H9 (cell line): Measurements from ENCODE around the gene FANCC. TPM values are rescaled to one million over a fixed set of nuclear protein-coding genes. Genes with fewer than 3 reads are reported as not detected.

Source experiments
- DNase-seq: peaks from one replicate; pipeline ENCODE4 v3.0.0-alpha.2; 2017
- H2AFZ ChIP-seq: one replicate; pipeline ENCODE4 v1.6.1; 2013; ENCODE audit warnings: mild to moderate bottlenecking, low read length, control low read depth, moderate library complexity
- H2AK5ac ChIP-seq: 2 replicates; pipeline ENCODE4 v1.6.1; 2013; ENCODE audit warnings: low read length, control low read depth, mixed read lengths; ENCODE audit not compliant: insufficient read length
- H2BK120ac ChIP-seq: one replicate; pipeline ENCODE4 v1.6.1; 2013; ENCODE audit warnings: low read depth, mild to moderate bottlenecking, low read length, control low read depth, inconsistent platforms; ENCODE audit not compliant: poor library complexity, severe bottlenecking
- H2BK12ac ChIP-seq: 2 replicates; pipeline ENCODE4 v1.6.1; 2013; ENCODE audit warnings: low read length, control low read depth, mixed read lengths, low read depth; ENCODE audit not compliant: insufficient read length
- H2BK15ac ChIP-seq: 2 replicates; pipeline ENCODE4 v1.6.1; 2013; ENCODE audit warnings: low read depth, low read length, control low read depth
- H2BK20ac ChIP-seq: one replicate; pipeline ENCODE4 v1.6.1; 2013; ENCODE audit warnings: low read depth, mild to moderate bottlenecking, low read length, control low read depth, inconsistent platforms; ENCODE audit not compliant: poor library complexity, severe bottlenecking
- H2BK5ac ChIP-seq: 2 replicates; pipeline ENCODE4 v1.6.1; 2013; ENCODE audit warnings: low read length, control low read depth, mixed read lengths; ENCODE audit not compliant: insufficient read length
- H3K14ac ChIP-seq: 2 replicates; pipeline ENCODE4 v1.6.1; 2013; ENCODE audit warnings: low read length, control low read depth; ENCODE audit not compliant: insufficient read depth
- H3K18ac ChIP-seq: 2 replicates; pipeline ENCODE4 v1.6.1; 2013; ENCODE audit warnings: low read depth, mild to moderate bottlenecking, mixed read lengths, low read length, control low read depth; ENCODE audit not compliant: insufficient read length
- H3K23ac ChIP-seq: 2 replicates; pipeline ENCODE4 v1.6.1; 2013; ENCODE audit warnings: low read length, control low read depth, mixed read lengths, low read depth; ENCODE audit not compliant: insufficient read length
- H3K23me2 ChIP-seq: 2 replicates; pipeline ENCODE4 v1.6.1; 2013; ENCODE audit warnings: low read depth, mild to moderate bottlenecking, mixed read lengths, low read length, control low read depth; ENCODE audit not compliant: insufficient read length, poor library complexity, severe bottlenecking
- H3K27ac ChIP-seq: 2 replicates; pipeline ENCODE4 v1.5.1; 2013; ENCODE audit warnings: low read length, control low read depth, mixed read lengths, low read depth; ENCODE audit not compliant: insufficient read length
- H3K27me3 ChIP-seq: 2 replicates; pipeline ENCODE4 v1.6.1; 2013; ENCODE audit warnings: low read length, control low read depth, inconsistent platforms; ENCODE audit not compliant: insufficient read depth
- H3K4ac ChIP-seq: 2 replicates; pipeline ENCODE4 v1.6.1; 2013; ENCODE audit warnings: low read depth, mild to moderate bottlenecking, control low read depth, inconsistent platforms, low read length, moderate library complexity
- H3K4me1 ChIP-seq: 2 replicates; pipeline ENCODE4 v1.6.1; 2013; ENCODE audit warnings: low read length, control low read depth, inconsistent platforms; ENCODE audit not compliant: insufficient read depth
- H3K4me2 ChIP-seq: 2 replicates; pipeline ENCODE4 v1.6.1; 2013; ENCODE audit warnings: low read length, control low read depth, mixed read lengths; ENCODE audit not compliant: insufficient read length, insufficient read depth
- H3K56ac ChIP-seq: 2 replicates; pipeline ENCODE4 v1.6.1; 2013; ENCODE audit warnings: low read depth, mild to moderate bottlenecking, mixed read lengths, low read length, control low read depth; ENCODE audit not compliant: insufficient read length
- H3K79me1 ChIP-seq: 2 replicates; pipeline ENCODE4 v1.6.1; 2013; ENCODE audit warnings: low read depth, mild to moderate bottlenecking, moderate library complexity, low read length, control low read depth, inconsistent platforms; ENCODE audit not compliant: insufficient read depth, poor library complexity, severe bottlenecking
- H3K79me2 ChIP-seq: 2 replicates; pipeline ENCODE4 v1.6.1; 2013; ENCODE audit warnings: low read length, control low read depth, inconsistent platforms; ENCODE audit not compliant: insufficient read depth
- H3K9ac ChIP-seq: 2 replicates; pipeline ENCODE4 v1.6.1; 2013; ENCODE audit warnings: low read length, control low read depth, mixed read lengths; ENCODE audit not compliant: insufficient read length; ENCODE audit errors: extremely low read depth
- H3K9me3 ChIP-seq: one replicate; pipeline ENCODE4 v1.6.1; 2013; ENCODE audit warnings: low read depth, low read length, inconsistent platforms; ENCODE audit not compliant: control insufficient read depth
- H3T11ph ChIP-seq: one replicate; pipeline ENCODE4 v1.6.1; 2013; ENCODE audit warnings: mild to moderate bottlenecking, low read length, control low read depth, inconsistent platforms
- H4K20me1 ChIP-seq: one replicate; pipeline ENCODE4 v1.6.1; 2013; ENCODE audit not compliant: control insufficient read depth, insufficient read length, insufficient read depth
- H4K5ac ChIP-seq: 2 replicates; pipeline ENCODE4 v1.6.1; 2013; ENCODE audit warnings: low read depth, mild to moderate bottlenecking, mixed read lengths, low read length, control low read depth; ENCODE audit not compliant: insufficient read length
- H4K8ac ChIP-seq: replicated peaks from 2 replicates; pipeline ENCODE4 v1.6.1; 2013; ENCODE audit warnings: low read length, control low read depth, mixed read lengths, low read depth; ENCODE audit not compliant: insufficient read length
- H4K91ac ChIP-seq: 2 replicates; pipeline ENCODE4 v1.6.1; 2013; ENCODE audit warnings: low read depth, mild to moderate bottlenecking, moderate library complexity, mixed read lengths, low read length, control low read depth; ENCODE audit not compliant: insufficient read length
- H3K27ac Mint-ChIP-seq, 3 experiments: 2 replicates in 2 of 3; 3 replicates in 1 of 3; pipeline ENCODE4 v1.8.0; 2020 to 2021; ENCODE audit warnings: mixed read lengths in 3 of 3, mild to moderate bottlenecking in 1 of 3, moderate library complexity in 1 of 3
- H3K27me3 Mint-ChIP-seq: 2 replicates; pipeline ENCODE4 v1.8.0; 2021; ENCODE audit warnings: low read depth, mild to moderate bottlenecking, moderate library complexity, mixed read lengths
- H3K36me3 Mint-ChIP-seq, 3 experiments: 2 replicates in 2 of 3; 3 replicates in 1 of 3; pipeline ENCODE4 v1.8.0; 2020 to 2021; ENCODE audit warnings: low read depth in 3 of 3, mixed read lengths in 3 of 3; ENCODE audit not compliant: insufficient read depth in 1 of 3
- H3K4me1 Mint-ChIP-seq, 2 experiments: 2 replicates each; pipeline ENCODE4 v1.8.0; 2020; ENCODE audit warnings: mixed read lengths in 2 of 2
- H3K4me3 Mint-ChIP-seq, 2 experiments: 2 replicates in 1 of 2; 3 replicates in 1 of 2; pipeline ENCODE4 v1.8.0; 2020 to 2021; ENCODE audit warnings: mild to moderate bottlenecking in 2 of 2, mixed read lengths in 2 of 2, moderate library complexity in 1 of 2
- H3K9me3 Mint-ChIP-seq, 2 experiments: 2 replicates in 1 of 2; 3 replicates in 1 of 2; pipeline ENCODE4 v1.8.0; 2020; ENCODE audit warnings: mild to moderate bottlenecking in 2 of 2, mixed read lengths in 2 of 2, moderate library complexity in 1 of 2
- CTCF ChIP-seq: fragments of 200-600 bp; sonication (generic); conservative IDR thresholded peaks from 3 replicates; pipeline ENCODE4 v1.8.0; 2021; ENCODE audit warnings: antibody characterized with exemption, mild to moderate bottlenecking
- WGBS: extraction: QIAGEN DNeasy Blood & Tissue Kit; methylation state at CpG from one replicate; pipeline ENCODE4 v1.1.7; 2013; ENCODE audit warnings: missing lambda C conversion rate, low lambda C conversion rate, mixed read lengths; ENCODE audit not compliant: insufficient read length; ENCODE audit errors: extremely low coverage; 5-methylcytosine and 5-hydroxymethylcytosine counted together
- total RNA-seq: library from RNA; stranded (reverse); gene quantifications from 2 replicates; pipeline ENCODE4 v1.2.1, GENCODE V29; 2021

The FANCC gene
- total RNA-seq, 1 experiment from 2014 or later = 14.6 TPM

GRCh38 chr9:95350266-95350665 lies 32.8 kb upstream of the FANCC start:
- no peak overlapping the region for H4K8ac ChIP-seq
- no peak overlapping the region for H2BK5ac ChIP-seq
- H3K4me1 Mint-ChIP-seq = peaks cover 0 to 2% of the 10 kb centered on the region in 2 experiments; a peak in 1 of 4 replicates
- H3K4me3 Mint-ChIP-seq = peak overlapping the region; percentile 66 to 85
- H2BK20ac ChIP-seq = no peak overlapping the region
- H3K4ac ChIP-seq = no peak overlapping the region
- no peak overlapping the region for H3K18ac ChIP-seq
- no peak overlapping the region for H3K9ac ChIP-seq
- no peak overlapping the region for H2AFZ ChIP-seq
- DNase-seq = no peak
- no peak overlapping the region for H4K91ac ChIP-seq
- no peak overlapping the region for H3K27ac Mint-ChIP-seq
- H2AK5ac ChIP-seq = no peak overlapping the region
- H3K56ac ChIP-seq = no peak overlapping the region
- no peaks in the 10 kb centered on the region for H3K36me3 Mint-ChIP-seq
- H4K20me1 ChIP-seq = no peaks in the 10 kb centered on the region
- no peak overlapping the region for H2BK15ac ChIP-seq
- no peaks in the 10 kb centered on the region for H3K9me3 Mint-ChIP-seq
- H2BK12ac ChIP-seq = no peak overlapping the region
- no peaks in the 10 kb centered on the region for H3K79me2 ChIP-seq
- TF ChIP-seq CTCF = no peak
- H3K27ac ChIP-seq = no peak overlapping the region
- H3K27me3 Mint-ChIP-seq = peaks cover 69% of the 10 kb centered on the region
- H3T11ph ChIP-seq = no peak overlapping the region
- no peaks in the 10 kb centered on the region for H3K79me1 ChIP-seq
- no peak overlapping the region for H3K14ac ChIP-seq
- no peak overlapping the region for H4K5ac ChIP-seq
- H3K23ac ChIP-seq = no peak overlapping the region
- H3K9me3 ChIP-seq = no peaks in the 10 kb centered on the region
- peaks cover 25% of the 10 kb centered on the region; the same call in 1 of the 2 replicates for H3K27me3 ChIP-seq
- H3K4me1 ChIP-seq = no peaks in the 10 kb centered on the region
- H2BK120ac ChIP-seq = no peak overlapping the region
- no CpG with 5 or more reads among the region's 18 CpGs for WGBS
- peak overlapping the region; percentile 97 for H3K4me2 ChIP-seq
- peaks cover 11% of the 10 kb centered on the region for H3K23me2 ChIP-seq
